Vagina (tissue), 2 donors: ENCODE results near the gene TNFRSF1B. TPM values are rescaled to one million over a fixed set of nuclear protein-coding genes. Genes with fewer than 3 reads are reported as not detected.

Experiments
- DNase-seq, 2 donors: peaks; one replicate each; pipeline ENCODE4 v3.0.0-alpha.2; 2017; ENCODE audit errors: extremely low spot score in 2 of 2
- H3K27ac ChIP-seq: fragments of 200-600 bp; sonication (generic); one replicate; pipeline ENCODE4 v1.5.1; 2019
- H3K27me3 ChIP-seq: fragments of 200-600 bp; sonication (generic); one replicate; pipeline ENCODE4 v1.5.1; 2019
- H3K36me3 ChIP-seq, 2 donors: fragments of 200-600 bp; sonication (generic); one replicate each; pipeline ENCODE4 v1.5.1; 2017 to 2019
- H3K4me1 ChIP-seq: fragments of 200-600 bp; sonication (generic); one replicate; pipeline ENCODE4 v1.5.1; 2019
- H3K4me3 ChIP-seq, 2 donors: fragments of 200-600 bp; sonication (generic); 1 replicate in 1 of 2; 2 replicates in 1 of 2; pipeline ENCODE4 v1.5.1; 2016 to 2019
- H3K9me3 ChIP-seq: fragments of 200-600 bp; sonication (generic); one replicate; pipeline ENCODE4 v1.5.1; 2019
- CTCF ChIP-seq, 3 experiments: fragments of 450-650 bp in 2 of 3; fragments of 200-600 bp in 1 of 3; sonication (generic) in 1 of 3; IDR thresholded peaks; one replicate each; pipeline ENCODE4 v1.5.1; 2017 to 2019; ENCODE audit warnings: antibody characterized with exemption in 3 of 3, mild to moderate bottlenecking in 2 of 3, moderate library complexity in 2 of 3
- POLR2A ChIP-seq, 2 donors: fragments of 450-650 bp; IDR thresholded peaks; one replicate each; pipeline ENCODE4 v1.6.1; 2017; ENCODE audit warnings: antibody characterized with exemption in 2 of 2, mild to moderate bottlenecking in 2 of 2, moderate library complexity in 2 of 2
- POLR2AphosphoS5 ChIP-seq, 2 donors: sonication (generic); formaldehyde crosslinking; IDR thresholded peaks; one replicate each; pipeline ENCODE4 v1.9.0; 2017; ENCODE audit warnings: antibody characterized with exemption in 2 of 2, mild to moderate bottlenecking in 2 of 2, low read depth in 1 of 2; ENCODE audit not compliant: insufficient read depth in 1 of 2
- intact Hi-C: fragments of 100-400 bp; cut with DNase I; formaldehyde crosslinking; loops from one replicate; pipeline ENCODE4 v1.15.1; 2023
- total RNA-seq: library from RNA; depleted of rRNA; stranded (reverse); fragments of >200 nt; gene quantifications from one replicate; pipeline ENCODE4 v1.2.3, GENCODE V29; 2016

TNFRSF1B gene
- total RNA-seq, 1 donor from 2014 or later = 41.0 TPM

GRCh38 chr1:12228979-12229378 lies 62.2 kb downstream of the TNFRSF1B start:
- no peak for DNase-seq
- H3K27ac ChIP-seq = no peak overlapping the region
- no peak for TF ChIP-seq POLR2A (IDR thresholded peaks at IDR 0.05)
- no peak for TF ChIP-seq CTCF (IDR thresholded peaks at IDR 0.05)
- no peak for TF ChIP-seq POLR2AphosphoS5 (IDR thresholded peaks at IDR 0.05; ENCODE audit: insufficient read depth in 1 of 2, low read depth in 1 of 2)
- H3K4me1 ChIP-seq = peaks cover 32% of the 10 kb centered on the region
- H3K36me3 ChIP-seq = no peaks in the 10 kb centered on the region
- H3K9me3 ChIP-seq = no peaks in the 10 kb centered on the region
- no peak overlapping the region for H3K4me3 ChIP-seq
- intact Hi-C loops = no loop called here
- no peaks in the 10 kb centered on the region for H3K27me3 ChIP-seq

- Histone ChIP-seq H3K36me3 (no peaks in the 10 kb centered on the region), H3K27me3 (no peaks in the 10 kb centered on the region), H3K9me3 (no peaks in the 10 kb centered on the region), H3K4me3 (peak overlapping the region; percentile 95 to 99), H3K4me1 (peaks cover 34% of the 10 kb centered on the region), H3K27ac (no peak overlapping the region)
- DNase-seq = no peak
- intact Hi-C loops = no loop called here
- TF ChIP-seq POLR2A (IDR thresholded peaks at IDR 0.05) (no peak), CTCF (IDR thresholded peaks at IDR 0.05) (no peak), POLR2AphosphoS5 (IDR thresholded peaks at IDR 0.05; ENCODE audit: insufficient read depth in 1 of 2, low read depth in 1 of 2) (no peak)
These were observed 62.6 kb downstream of the TNFRSF1B start for GRCh38 chr1:12229386-12229834.

- Histone ChIP-seq H3K36me3 (peaks cover 0 to 4% of the 10 kb centered on the region in 2 donors), H3K9me3 (no peaks in the 10 kb centered on the region), H3K27ac (peak within 1 kb of the TSS; percentile 86), H3K4me3 (peak within 1 kb of the TSS; percentile 95 to 99), H3K4me1 (peaks cover 34% of the 10 kb centered on the region), H3K27me3 (no peaks in the 10 kb centered on the region)
- TF ChIP-seq CTCF (IDR thresholded peaks at IDR 0.05) = peak; percentile 91 to 94 (median 93)
- peak in 1 of 2 donors; percentile 71 for TF ChIP-seq POLR2A (IDR thresholded peaks at IDR 0.05)
- no peak for TF ChIP-seq POLR2AphosphoS5 (IDR thresholded peaks at IDR 0.05; ENCODE audit: insufficient read depth in 1 of 2, low read depth in 1 of 2)
- intact Hi-C loops = no loop called here
- DNase-seq = no peak
These were observed 63.2 kb downstream of the TNFRSF1B start, which contains the start of gene VPS13D for GRCh38 chr1:12229835-12230548. Gene VPS13D, plus strand, starts transcription at chr1:12230030. Its CDS starts 4,237 bp downstream, at chr1:12234267.

GRCh38 chr1:12230549-12231275 lies 63.9 kb downstream of the TNFRSF1B start:
- Histone ChIP-seq H3K27me3 (no peaks in the 10 kb centered on the region), H3K4me3 (peak overlapping the region; percentile 95 to 99), H3K9me3 (no peaks in the 10 kb centered on the region), H3K27ac (peak overlapping the region; percentile 86), H3K4me1 (peaks cover 34% of the 10 kb centered on the region), H3K36me3 (peaks cover 0 to 11% of the 10 kb centered on the region in 2 donors)
- TF ChIP-seq POLR2AphosphoS5 (IDR thresholded peaks at IDR 0.05; ENCODE audit: insufficient read depth in 1 of 2, low read depth in 1 of 2) = peak in 1 of 2 donors; percentile 50
- no peak for TF ChIP-seq POLR2A (IDR thresholded peaks at IDR 0.05)
- intact Hi-C loops = no loop called here
- no peak for DNase-seq

GRCh38 chr1:12231276-12231595 lies 64.4 kb downstream of the TNFRSF1B start:
- intact Hi-C loops = no loop called here
- H3K36me3 ChIP-seq = peaks cover 0 to 16% of the 10 kb centered on the region in 2 donors
- TF ChIP-seq POLR2AphosphoS5 (IDR thresholded peaks at IDR 0.05; ENCODE audit: insufficient read depth in 1 of 2, low read depth in 1 of 2) = no peak
- no peak for TF ChIP-seq POLR2A (IDR thresholded peaks at IDR 0.05)
- TF ChIP-seq CTCF (IDR thresholded peaks at IDR 0.05) = no peak

More at GRCh38 chr1:12231276-12231595, 64.4 kb downstream of the TNFRSF1B start:
- Histone ChIP-seq H3K4me3 (peak overlapping the region; percentile 95 to 99), H3K4me1 (peaks cover 34% of the 10 kb centered on the region), H3K27ac (peak overlapping the region; percentile 86), H3K27me3 (no peaks in the 10 kb centered on the region), H3K9me3 (no peaks in the 10 kb centered on the region)
- DNase-seq = no peak
